ENCODE results near the gene EPHB6.

The EPHB6 gene

GRCh38 chr7:142864980-142865747, 10.3 kb downstream of the EPHB6 start:
- no peak for DNase-seq

GRCh38 chr7:142865766-142866165, 10.9 kb downstream of the EPHB6 start:
- no peak for DNase-seq

GRCh38 chr7:142866361-142867096, 11.7 kb downstream of the EPHB6 start:
- DNase-seq, result peak in 1 of 2 experiments; percentile 23

- DNase-seq, result no peak
Observed at GRCh38 chr7:142867097-142867378, 12.2 kb downstream of the EPHB6 start.

- DNase-seq, result no peak
Observed at GRCh38 chr7:142867398-142868187, 12.7 kb downstream of the EPHB6 start.

- DNase-seq, result no peak
Observed at GRCh38 chr7:142868188-142868985, 13.5 kb downstream of the EPHB6 start.

GRCh38 chr7:142868986-142869415, 14.1 kb downstream of the EPHB6 start:
- DNase-seq, result no peak

GRCh38 chr7:142869434-142869833, 14.6 kb downstream of the EPHB6 start:
- no peak for DNase-seq

- DNase-seq, result no peak
Observed at GRCh38 chr7:142870147-142870559, 15.3 kb downstream of the EPHB6 start.

GRCh38 chr7:142870566-142871259, 15.8 kb downstream of the EPHB6 start:
- peak in 1 of 2 experiments; percentile 10 for DNase-seq

- DNase-seq, result no peak
Observed at GRCh38 chr7:142871260-142872105, 16.6 kb downstream of the EPHB6 start.

GRCh38 chr7:142872106-142872675, 17.3 kb downstream of the EPHB6 start:
- no peak for DNase-seq

GRCh38 chr7:142873281-142873784, 18.5 kb downstream of the EPHB6 start:
- DNase-seq, result peak in 1 of 2 experiments; percentile 22

GRCh38 chr7:142873871-142874270, 19.0 kb downstream of the EPHB6 start:
- DNase-seq, result no peak

- no peak for DNase-seq
Observed at GRCh38 chr7:142874409-142874808, 19.5 kb downstream of the EPHB6 start.

- DNase-seq, result no peak
Observed at GRCh38 chr7:142874837-142875236, 20.0 kb downstream of the EPHB6 start.

GRCh38 chr7:142875456-142875855, 20.6 kb downstream of the EPHB6 start:
- DNase-seq, result peak in 1 of 2 experiments; percentile 25

GRCh38 chr7:142876236-142876960, 21.5 kb downstream of the EPHB6 start:
- no peak for DNase-seq

- no peak for DNase-seq
Observed at GRCh38 chr7:142876991-142877910, 22.4 kb downstream of the EPHB6 start.

All from NCI-H524 (cell line).